Cardiac fibroblast (primary cell): ENCODE data around the gene SKP1.
"Not testable (repeated sequence)": the region's sequence is repeated elsewhere in the genome, so short reads cannot be mapped to it uniquely, and the experiment has no call there.

Experiments used
- DNase-seq, 2 donors: peaks; one replicate each; pipeline versions ENCODE4 v3.0.0 to v3.0.0-alpha.2; 2010; ENCODE audit warnings: low read depth in 2 of 2
- H3K4me3 ChIP-seq, 2 donors: replicated peaks in 1 of 2; 1 replicate in 1 of 2; 2 replicates in 1 of 2; pipeline ENCODE4 v1.5.1; 2011; ENCODE audit warnings: low read depth in 2 of 2, low read length in 2 of 2, mild to moderate bottlenecking in 2 of 2, moderate library complexity in 1 of 2
- CTCF ChIP-seq: IDR thresholded peaks from one replicate; pipeline ENCODE4 v1.5.1; 2011; ENCODE audit warnings: low read depth, mild to moderate bottlenecking, low read length, inconsistent platforms

The SKP1 gene

GRCh38 chr5:134174841-134175839 is 1.6 kb downstream of the SKP1 start:
- no peak for TF ChIP-seq CTCF
- H3K4me3 ChIP-seq = peak overlapping the region; percentile 86 to 94
- DNase-seq = peak; percentile 55 to 66

DNA sequence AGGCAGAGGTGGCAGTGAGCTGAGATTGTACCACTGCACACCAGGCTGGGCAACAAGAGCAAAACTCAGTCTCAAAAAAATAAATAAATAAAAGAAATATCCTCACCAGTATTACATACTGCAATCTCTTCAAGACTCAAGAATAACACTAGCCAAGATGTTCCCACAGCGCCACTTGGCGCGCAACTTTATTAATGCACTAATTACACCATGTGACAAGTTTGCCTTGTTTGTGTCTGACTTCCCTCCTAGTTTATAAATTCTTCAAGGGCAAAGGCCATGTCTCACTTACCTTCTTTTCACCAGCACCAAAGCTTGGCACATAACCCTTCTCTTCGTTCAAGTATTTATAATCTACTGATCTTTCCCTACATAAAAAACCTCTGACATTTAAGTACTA is 4.8 kb downstream of the SKP1 start:
- DNase-seq = no peak
- no peak overlapping the region for H3K4me3 ChIP-seq

DNA sequence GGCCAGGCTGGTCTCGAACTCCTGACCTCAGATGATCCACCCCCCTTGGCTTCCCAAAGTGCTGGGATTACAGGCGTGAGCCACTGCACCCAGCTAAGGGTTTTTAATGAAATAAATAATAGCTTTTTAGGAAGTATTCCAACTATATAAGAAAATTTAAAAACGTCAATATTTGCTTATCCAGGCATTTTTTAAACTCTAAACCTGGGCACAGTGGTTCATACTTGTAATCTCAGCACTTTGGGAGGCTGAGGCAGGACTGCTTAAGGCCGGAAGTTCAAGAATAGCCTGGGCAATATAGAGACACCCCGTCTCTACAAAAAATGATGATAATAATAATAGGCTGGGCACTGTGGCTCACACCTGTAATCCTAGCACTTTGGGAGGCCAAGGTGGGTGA is 14.2 kb downstream of the SKP1 start:
- H3K4me3 ChIP-seq = no peak overlapping the region
- DNase-seq = no peak
- no peak for TF ChIP-seq CTCF

More for the DNA sequence above, 4.8 kb downstream of the SKP1 start:
- no peak for TF ChIP-seq CTCF

GRCh38 chr5:134161513-134162395 is 15.0 kb downstream of the SKP1 start:
- no peak for TF ChIP-seq CTCF
- DNase-seq = no peak
- no peak overlapping the region for H3K4me3 ChIP-seq

DNA sequence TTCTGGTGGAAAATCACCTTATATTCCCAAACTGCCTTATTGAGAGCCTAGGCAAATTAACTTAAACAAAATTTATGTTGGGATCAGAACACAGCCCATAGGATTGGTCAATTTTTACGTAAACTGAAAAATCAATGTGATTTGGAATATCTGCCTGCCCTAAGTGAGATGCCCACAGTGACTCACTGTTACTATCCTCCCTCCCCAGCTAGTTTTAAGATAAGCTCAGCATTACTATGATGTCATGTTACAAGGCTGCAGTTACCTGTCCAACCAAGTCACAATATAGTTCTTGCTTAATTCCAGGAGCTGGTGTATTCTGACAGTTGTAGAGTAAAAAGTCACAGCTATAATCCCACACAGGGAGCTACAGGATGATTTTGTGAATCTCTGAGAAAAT is 23.1 kb downstream of the SKP1 start:
- DNase-seq = no peak
- no peak overlapping the region for H3K4me3 ChIP-seq
- no peak for TF ChIP-seq CTCF

GRCh38 chr5:134153241-134153640 is 23.5 kb downstream of the SKP1 start:
- no peak for DNase-seq
- H3K4me3 ChIP-seq = no peak overlapping the region
- no peak for TF ChIP-seq CTCF

DNA sequence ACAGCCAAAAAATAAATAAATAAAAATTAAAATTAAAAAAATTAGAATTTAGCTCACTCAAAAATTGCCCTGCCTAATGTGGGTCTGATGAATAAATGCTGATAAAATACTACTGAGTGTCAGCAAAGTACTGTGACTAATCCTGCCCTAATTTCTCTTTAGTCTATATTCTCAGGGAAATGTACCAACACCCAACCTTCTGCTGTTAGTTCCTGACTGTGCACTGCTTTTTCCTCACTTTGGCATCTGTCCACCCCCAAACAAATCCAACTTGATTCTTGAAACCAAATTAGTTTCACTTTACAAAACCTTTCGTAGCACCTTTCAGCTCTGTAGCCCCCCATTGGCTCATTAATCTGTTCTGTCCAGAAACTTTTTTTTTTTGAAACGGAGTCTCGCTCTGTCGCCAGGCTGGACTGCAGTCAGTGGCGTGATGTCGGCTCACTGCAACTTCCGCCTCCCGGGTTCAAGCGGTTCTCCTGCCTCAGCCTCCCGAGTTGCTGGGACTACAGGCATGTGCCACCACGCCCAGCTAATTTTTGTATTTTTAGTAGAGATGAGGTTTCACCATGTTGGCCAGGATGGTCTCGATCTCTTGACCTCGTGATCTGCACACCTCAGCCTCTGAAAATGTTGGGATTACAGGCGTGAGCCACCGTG is 24.4 kb downstream of the SKP1 start:
- H3K4me3 ChIP-seq = not testable (repeated sequence)

More for the DNA sequence above, 24.4 kb downstream of the SKP1 start:
- peak; percentile 29 to 31 for DNase-seq
